Measurements from ENCODE around the gene SLC44A5.

Gene SLC44A5

GRCh38 chr1:75543705-75544104 is 67.2 kb downstream of the SLC44A5 start:
- TF ChIP-seq CTCF (conservative IDR thresholded peaks at IDR 0.05; ENCODE audit: low read depth, low read length) = no peak
- Histone ChIP-seq H3K27ac (no peak overlapping the region), H4K20me1 (ENCODE audit: insufficient read depth) (no peaks in the 10 kb centered on the region), H3K9ac (no peak overlapping the region), H2AFZ (ENCODE audit: low read depth) (no peak overlapping the region), H3K79me2 (ENCODE audit: insufficient read depth, low read depth) (no peaks in the 10 kb centered on the region), H3K36me3 (ENCODE audit: insufficient read depth) (no peaks in the 10 kb centered on the region), H3K4me3 (IDR thresholded peaks at IDR 0.05; ENCODE audit: insufficient read depth, low read depth, low read length) (no peak overlapping the region), H3K4me1 (ENCODE audit: low read depth, poor library complexity, severe bottlenecking) (no peaks in the 10 kb centered on the region), H3K4me2 (no peak overlapping the region), H3K27me3 (ENCODE audit: insufficient read depth, low read depth) (no peaks in the 10 kb centered on the region)

GRCh38 chr1:75542818-75543570 is 67.9 kb downstream of the SLC44A5 start:
- no peaks in the 10 kb centered on the region for H3K4me1 ChIP-seq (ENCODE audit: low read depth, poor library complexity, severe bottlenecking)
- H3K27ac ChIP-seq = no peak overlapping the region
- no peaks in the 10 kb centered on the region for H3K79me2 ChIP-seq (ENCODE audit: insufficient read depth, low read depth)
- no peak for TF ChIP-seq CTCF (conservative IDR thresholded peaks at IDR 0.05; ENCODE audit: low read depth, low read length)
- H3K27me3 ChIP-seq (ENCODE audit: insufficient read depth, low read depth) = no peaks in the 10 kb centered on the region
- H3K36me3 ChIP-seq (ENCODE audit: insufficient read depth) = no peaks in the 10 kb centered on the region
- H3K9ac ChIP-seq = no peak overlapping the region
- no peak overlapping the region for H3K4me2 ChIP-seq
- H3K4me3 ChIP-seq (IDR thresholded peaks at IDR 0.05; ENCODE audit: insufficient read depth, low read depth, low read length) = no peak overlapping the region
- no peaks in the 10 kb centered on the region for H4K20me1 ChIP-seq (ENCODE audit: insufficient read depth)
- no peak overlapping the region for H2AFZ ChIP-seq (ENCODE audit: low read depth)

DNA sequence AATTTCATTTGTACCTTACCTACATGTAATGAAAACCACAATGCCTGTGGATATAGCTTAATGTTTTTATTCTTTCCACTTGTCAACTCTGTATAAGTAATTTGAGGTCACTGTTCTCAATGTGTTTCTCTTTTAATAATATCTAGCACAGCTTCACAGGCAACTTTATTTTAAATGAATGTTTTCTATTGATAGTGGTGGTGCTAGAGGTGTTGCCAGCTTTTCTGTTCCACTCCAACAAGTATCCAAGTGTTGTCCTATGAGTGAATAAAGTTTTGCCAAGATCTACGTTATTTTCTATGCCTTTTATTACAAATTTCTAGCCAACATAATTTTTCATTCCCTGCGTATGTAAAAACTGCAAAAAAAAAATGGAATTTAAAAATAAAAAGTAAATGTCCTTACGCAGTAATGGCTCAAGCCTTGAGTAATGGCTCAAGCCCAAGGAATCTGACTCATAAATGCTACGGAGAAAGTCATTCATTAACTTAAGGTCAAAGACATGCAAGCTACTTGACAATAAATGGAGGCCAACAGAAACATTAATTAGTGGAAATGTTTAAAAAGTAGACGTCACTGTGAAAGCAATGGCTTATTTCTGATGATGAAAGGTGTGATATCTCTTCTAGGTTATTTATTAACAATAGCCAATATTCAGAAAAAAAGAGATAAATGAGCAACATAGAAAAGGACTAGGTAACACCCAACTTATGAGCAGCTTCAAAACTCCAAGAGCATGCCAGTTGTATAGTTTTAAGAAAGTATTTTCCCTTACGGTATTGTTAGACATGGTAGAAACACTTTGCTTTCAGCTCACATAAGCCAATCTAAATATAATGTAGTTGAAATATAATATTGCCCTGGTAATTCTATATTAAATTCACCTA is 71.4 kb downstream of the SLC44A5 start:
- no peak overlapping the region for H3K27ac ChIP-seq
- no peak overlapping the region for H2AFZ ChIP-seq (ENCODE audit: low read depth)
- no peaks in the 10 kb centered on the region for H3K4me1 ChIP-seq (ENCODE audit: low read depth, poor library complexity, severe bottlenecking)
- H4K20me1 ChIP-seq (ENCODE audit: insufficient read depth) = no peaks in the 10 kb centered on the region
- no peak overlapping the region for H3K9ac ChIP-seq
- H3K4me3 ChIP-seq (IDR thresholded peaks at IDR 0.05; ENCODE audit: insufficient read depth, low read depth, low read length) = no peak overlapping the region
- no peaks in the 10 kb centered on the region for H3K27me3 ChIP-seq (ENCODE audit: insufficient read depth, low read depth)
- H3K36me3 ChIP-seq (ENCODE audit: insufficient read depth) = no peaks in the 10 kb centered on the region
- TF ChIP-seq CTCF (conservative IDR thresholded peaks at IDR 0.05; ENCODE audit: low read depth, low read length) = no peak
- no peaks in the 10 kb centered on the region for H3K79me2 ChIP-seq (ENCODE audit: insufficient read depth, low read depth)
- H3K4me2 ChIP-seq = no peak overlapping the region

DNA sequence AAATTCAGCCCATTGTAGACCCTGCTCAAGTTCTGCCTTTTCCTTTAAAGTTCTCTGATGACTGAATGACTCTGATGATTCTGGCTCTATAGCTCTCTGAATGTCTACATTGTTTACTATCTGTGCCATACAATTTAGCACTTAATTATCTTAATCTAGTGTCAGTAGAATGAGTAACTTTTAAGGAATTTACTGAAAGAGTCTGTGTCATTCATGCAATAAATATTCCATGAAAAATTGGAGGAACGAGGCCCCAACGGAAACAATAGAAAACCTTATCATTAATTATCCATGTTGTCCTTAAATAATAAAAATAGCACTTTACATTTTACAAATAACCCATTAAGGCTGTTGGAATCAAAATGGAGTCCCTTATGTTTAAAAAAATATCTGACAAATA is 77.8 kb downstream of the SLC44A5 start:
- H3K36me3 ChIP-seq (ENCODE audit: insufficient read depth) = no peaks in the 10 kb centered on the region
- no peak overlapping the region for H3K27ac ChIP-seq
- H2AFZ ChIP-seq (ENCODE audit: low read depth) = no peak overlapping the region
- no peaks in the 10 kb centered on the region for H3K27me3 ChIP-seq (ENCODE audit: insufficient read depth, low read depth)
- H3K9ac ChIP-seq = no peak overlapping the region
- H3K4me2 ChIP-seq = no peak overlapping the region
- no peak for TF ChIP-seq CTCF (conservative IDR thresholded peaks at IDR 0.05; ENCODE audit: low read depth, low read length)
- no peak overlapping the region for H3K4me3 ChIP-seq (IDR thresholded peaks at IDR 0.05; ENCODE audit: insufficient read depth, low read depth, low read length)
- H3K4me1 ChIP-seq (ENCODE audit: low read depth, poor library complexity, severe bottlenecking) = no peaks in the 10 kb centered on the region
- no peaks in the 10 kb centered on the region for H3K79me2 ChIP-seq (ENCODE audit: insufficient read depth, low read depth)
- no peaks in the 10 kb centered on the region for H4K20me1 ChIP-seq (ENCODE audit: insufficient read depth)

All from KMS-11 (cell line).